MV-4-11 (cell line): Measurements from ENCODE around the gene DBF4B.
A peak's percentile ranks its signal among the peaks of the same experiment; 100 is the strongest.

Experiments used
- DNase-seq: peaks from one replicate; lab custom pipeline; 2025; lab: John Stamatoyannopoulos, UW

DBF4B gene

GRCh38 chr17:44777394-44778348, 69.2 kb downstream of the DBF4B start:
- no peak for DNase-seq

DNA sequence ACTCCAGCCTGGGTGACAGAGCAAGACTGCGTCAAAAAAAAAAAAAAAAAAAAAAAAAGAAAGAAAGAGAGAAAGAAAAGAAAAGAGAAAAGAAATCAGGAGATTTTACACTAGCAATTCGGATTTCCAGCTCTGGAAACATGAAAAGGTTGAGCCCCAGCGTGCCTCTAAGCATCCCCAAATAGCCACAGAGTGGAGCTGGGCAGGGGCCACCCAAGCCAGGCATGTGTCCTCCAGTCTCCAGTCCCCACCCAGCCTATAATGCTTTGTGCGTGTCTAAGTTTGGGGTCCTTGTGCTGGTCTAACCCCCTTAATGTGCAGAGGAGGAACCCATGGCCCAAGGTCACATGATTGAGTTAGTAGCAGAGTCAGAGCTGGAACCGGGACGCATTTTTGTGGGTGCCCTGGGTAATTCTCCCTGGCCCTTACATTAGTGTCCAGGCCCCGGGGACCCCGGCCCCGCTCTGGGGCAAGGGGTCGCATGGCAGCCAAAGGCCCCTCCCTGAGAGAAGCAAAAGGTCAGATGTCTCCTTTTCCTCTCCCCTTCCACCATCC, 70.3 kb downstream of the DBF4B start:
- DNase-seq = no peak

- DNase-seq = peak; percentile 39
These were observed 71.0 kb downstream of the DBF4B start for GRCh38 chr17:44779211-44780025.

- no peak for DNase-seq
These were observed 71.7 kb downstream of the DBF4B start for GRCh38 chr17:44780161-44780560.

DNA sequence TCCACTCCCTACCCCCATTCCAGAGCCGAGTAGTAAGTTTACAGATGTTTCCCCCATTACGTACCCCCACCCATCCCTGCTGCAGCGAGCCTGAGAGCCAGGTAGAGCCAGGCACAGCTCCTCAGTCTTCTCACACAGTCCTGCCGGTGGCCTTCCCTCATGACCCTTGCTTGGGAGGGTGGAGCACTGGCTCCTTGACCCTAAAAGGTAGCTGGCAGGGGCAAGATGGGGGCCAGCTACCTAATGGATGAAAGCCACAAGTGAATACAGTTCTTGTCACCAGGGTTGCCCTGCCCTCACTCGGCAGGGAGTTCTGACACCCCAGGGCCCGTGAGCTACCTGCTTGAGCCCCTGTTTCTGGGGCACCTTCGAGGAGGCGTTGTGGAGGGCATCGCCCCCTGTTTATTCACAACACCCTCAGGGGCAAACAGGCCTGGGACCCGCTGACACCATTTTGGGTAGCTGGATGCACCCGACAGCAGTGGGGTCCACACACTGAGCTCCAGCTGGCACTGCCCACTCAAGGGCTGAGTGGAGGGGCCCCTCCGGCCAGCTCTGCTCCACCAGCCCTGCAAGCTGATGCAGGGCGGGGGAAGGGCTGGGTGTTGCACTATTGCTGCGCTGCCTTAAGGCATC, 72.5 kb downstream of the DBF4B start:
- no peak for DNase-seq

- no peak for DNase-seq
These were observed 73.3 kb downstream of the DBF4B start for GRCh38 chr17:44781551-44782325.

DNA sequence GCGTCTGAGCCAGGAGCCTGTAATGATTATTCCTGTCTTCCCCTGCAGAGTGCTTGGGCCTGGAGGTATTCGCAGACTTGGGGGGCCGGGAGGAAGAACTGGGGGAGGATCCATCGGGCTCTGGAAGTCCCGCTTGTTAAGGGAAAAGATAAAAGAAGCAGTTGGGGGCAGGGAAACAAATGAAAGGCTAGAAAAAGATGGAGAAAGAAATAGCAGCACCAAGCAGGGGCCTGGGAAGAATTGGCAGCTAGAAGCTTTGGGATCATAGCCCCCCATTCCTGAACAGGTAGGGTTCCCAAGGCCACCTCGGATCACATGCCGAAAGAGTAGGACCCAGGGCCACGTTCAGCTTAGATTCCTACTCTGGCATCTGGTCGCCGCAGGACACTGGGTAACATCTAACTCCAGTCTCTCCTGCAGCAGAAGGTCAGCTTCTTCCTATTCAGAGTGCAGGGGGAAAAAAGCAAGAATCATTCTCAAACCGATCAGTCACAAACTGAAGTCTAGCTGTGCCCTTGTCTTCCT, 73.9 kb downstream of the DBF4B start:
- no peak for DNase-seq

GRCh38 chr17:44785921-44786320, 77.5 kb downstream of the DBF4B start:
- no peak for DNase-seq

DNA sequence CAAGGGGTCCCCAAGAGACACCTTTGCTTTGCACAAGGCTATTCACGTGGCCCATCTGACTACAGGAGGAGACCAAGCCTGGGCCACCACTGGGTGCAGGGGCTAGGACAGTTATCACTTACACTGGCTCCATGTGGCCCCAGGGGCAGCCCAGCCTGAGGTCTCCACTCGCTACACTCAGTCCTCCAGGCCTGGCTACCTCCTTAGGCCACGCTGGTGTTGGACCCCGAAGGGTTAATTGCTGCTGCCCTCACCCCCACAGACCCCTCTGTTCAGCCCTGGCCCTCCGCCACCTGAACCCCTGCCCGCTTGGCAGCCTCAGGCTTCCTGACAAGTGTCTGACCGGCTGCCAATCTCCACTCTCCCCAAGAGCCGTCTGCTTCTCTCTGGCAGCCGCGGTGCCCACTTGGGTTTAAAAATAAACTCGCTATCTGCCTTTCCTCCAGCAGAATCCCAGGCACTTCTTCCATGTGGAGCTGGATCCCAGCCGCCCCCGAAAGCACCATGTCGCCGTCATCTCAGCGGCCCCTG, 78.2 kb downstream of the DBF4B start:
- no peak for DNase-seq

DNA sequence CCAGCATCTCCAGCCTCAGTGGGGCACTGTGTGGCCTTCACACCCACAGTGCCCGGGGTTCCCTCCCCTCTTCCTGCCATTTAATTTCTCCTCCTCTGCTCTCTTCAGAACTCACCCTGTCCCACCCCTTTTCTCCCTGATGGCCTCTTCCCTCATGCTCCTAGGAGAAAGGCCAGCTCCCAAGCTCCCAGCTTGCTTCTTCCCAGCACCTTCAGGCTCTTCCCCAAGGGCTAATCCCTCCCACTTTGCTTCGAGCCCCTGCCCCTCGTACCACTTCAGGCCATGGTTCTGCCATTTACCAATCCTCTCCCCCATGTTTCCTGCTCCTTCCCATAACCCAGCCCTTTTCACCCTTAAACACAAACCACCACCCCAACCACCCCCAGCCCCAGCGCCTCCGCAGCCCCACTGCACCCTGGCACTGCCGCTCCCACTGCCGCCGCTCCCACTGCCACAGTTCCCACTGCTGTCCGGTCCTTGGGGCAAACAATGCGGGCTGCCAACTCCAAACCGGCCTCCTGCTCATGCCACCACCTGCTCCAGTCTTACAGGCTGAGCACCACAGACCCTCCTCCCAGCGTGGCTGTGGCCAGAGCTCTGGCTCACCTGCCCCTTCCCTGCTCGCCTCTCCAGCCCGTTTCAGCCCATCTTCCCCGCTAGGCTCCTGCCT, 78.9 kb downstream of the DBF4B start:
- no peak for DNase-seq

- no peak for DNase-seq
These were observed 79.7 kb downstream of the DBF4B start for GRCh38 chr17:44788139-44788538.

- DNase-seq = no peak
These were observed 83.8 kb downstream of the DBF4B start for GRCh38 chr17:44792276-44792675.

DNA sequence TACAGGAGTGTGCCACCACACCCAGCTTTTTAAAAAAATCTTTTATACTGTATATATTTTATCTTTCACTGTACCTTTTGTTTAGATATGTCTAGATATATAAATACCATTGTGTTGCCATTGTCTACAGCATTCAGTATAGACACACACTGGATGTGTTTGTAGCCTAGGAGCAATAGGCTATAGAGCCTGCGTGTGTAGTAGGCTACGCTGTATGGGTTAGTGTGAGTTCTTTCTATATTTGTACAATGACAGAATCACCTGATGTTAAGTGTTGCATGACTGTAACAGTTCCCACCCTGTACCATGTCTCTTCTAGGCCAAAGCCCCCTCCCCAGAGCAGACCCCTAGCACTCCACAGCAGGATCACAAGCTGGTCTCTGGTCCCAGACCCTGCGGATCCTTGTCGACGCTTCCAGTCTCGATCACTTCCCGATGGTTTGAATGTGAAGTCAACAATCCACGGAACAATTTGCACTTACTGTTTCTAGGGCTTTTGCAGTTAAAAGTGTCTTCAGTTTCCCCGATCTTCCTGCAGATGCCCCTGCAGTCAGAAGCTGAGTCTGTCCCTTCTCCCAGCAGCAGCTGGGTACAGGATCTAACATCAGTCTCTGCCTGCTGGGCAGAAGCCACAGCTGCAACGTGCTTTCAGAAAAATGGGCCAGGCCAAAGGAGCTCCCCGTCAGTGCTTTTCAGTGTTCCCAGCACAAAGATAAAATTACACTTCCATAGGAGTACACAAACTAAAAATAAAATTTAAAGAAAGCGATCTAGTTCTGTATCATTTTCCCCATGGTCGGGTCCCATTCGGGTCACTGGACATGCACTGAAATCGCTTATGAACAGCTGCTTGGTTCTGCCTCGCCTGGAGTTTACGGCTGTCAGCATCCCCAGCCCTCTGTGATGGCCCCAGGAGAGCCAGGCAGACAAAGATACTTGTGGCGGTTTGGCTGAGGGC, 85.7 kb downstream of the DBF4B start:
- no peak for DNase-seq

- peak; percentile 85 for DNase-seq
These were observed 86.5 kb downstream of the DBF4B start for GRCh38 chr17:44794851-44795413.

GRCh38 chr17:44795421-44795820, 87.0 kb downstream of the DBF4B start:
- DNase-seq = no peak

GRCh38 chr17:44795928-44796327, 87.5 kb downstream of the DBF4B start:
- DNase-seq = no peak

GRCh38 chr17:44796731-44797130, 88.3 kb downstream of the DBF4B start:
- no peak for DNase-seq

GRCh38 chr17:44797802-44798201, 89.3 kb downstream of the DBF4B start:
- no peak for DNase-seq

DNA sequence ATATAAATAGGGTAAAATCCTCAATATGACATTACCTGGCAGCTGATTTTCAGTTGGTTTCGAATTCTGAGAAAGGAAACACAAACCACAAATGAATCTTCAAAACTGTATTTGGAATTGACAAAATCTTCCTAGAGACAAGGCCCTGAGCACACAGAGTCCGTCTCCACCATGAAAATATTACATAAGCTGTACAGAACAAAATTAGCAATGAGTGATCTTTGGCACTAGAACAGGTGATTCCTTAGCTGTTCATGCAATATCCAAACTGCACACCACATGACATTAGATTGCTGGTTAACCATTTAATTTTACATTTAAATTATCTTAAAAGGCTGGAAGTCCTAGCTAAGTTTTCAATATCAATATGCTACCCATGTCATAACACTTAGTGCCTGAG, 89.9 kb downstream of the DBF4B start:
- no peak for DNase-seq
